ENCODE measurements around the gene GRIN3A.
"Not testable (repeated sequence)": the region's sequence is repeated elsewhere in the genome, so short reads cannot be mapped to it uniquely, and the experiment has no call there.

DNA sequence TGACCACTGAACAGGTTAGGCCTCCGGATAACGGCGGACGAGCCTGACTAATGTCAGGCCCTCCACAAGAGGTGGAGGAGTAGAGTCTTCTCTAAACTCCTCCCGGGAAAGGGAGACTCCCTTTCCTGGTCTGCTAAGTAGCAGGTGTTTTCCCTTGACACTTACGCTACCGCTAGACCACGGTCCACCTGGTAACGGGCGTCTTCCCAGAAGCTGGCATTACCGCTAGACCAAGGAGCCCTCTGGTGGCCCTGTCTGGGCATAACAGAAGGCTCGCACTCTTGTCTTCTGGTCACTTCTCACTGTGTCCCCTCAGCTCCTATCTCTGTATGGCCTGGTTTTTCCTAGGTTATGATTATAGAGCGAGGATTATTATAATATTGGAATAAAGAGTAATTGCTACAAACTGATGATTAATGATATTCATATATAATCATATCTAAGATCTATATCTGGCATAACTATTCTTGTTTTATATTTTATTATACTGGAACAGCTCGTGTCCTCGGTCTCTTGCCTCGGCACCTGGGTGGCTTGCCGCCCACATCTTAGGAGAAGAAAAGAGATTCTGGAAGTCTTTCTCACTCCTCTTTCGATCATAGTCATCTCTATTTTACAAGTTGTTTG is 188.9 kb downstream of the GRIN3A start:
- TF ChIP-seq CTCF (IDR thresholded peaks at IDR 0.05): peak; percentile 49
- TF ChIP-seq EZH2 (IDR thresholded peaks at IDR 0.05): not testable (repeated sequence)
